ENCODE measurements around the gene GPR146. TPM values are rescaled to one million over a fixed set of nuclear protein-coding genes. Genes with fewer than 3 reads are reported as not detected.

The GPR146 gene
- total RNA-seq, 1 donor, result not detected

DNA sequence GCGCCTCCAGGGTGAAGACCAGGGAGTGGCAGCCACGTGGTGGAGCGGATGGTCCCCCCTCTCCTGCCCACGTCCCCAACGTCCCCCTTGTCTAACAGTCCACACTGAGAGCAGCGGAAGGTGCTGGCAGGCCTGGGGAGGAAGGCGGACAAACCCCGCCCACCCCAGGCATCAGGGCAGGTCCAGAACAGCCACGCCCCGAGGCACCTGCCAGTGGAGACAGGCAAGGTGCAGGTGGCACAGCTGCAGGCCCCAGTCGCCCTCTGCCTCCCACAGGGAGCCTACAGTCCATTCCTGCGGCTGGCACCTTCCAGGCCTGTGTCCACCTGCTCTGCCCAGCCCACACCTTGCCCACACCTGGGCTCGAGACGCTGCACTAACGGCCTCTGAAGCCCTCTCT lies 36.4 kb upstream of the GPR146 start:
- no peak overlapping the region for H3K4me3 ChIP-seq (ENCODE audit: low read depth, low read length)
- TF ChIP-seq, protein P1, sequence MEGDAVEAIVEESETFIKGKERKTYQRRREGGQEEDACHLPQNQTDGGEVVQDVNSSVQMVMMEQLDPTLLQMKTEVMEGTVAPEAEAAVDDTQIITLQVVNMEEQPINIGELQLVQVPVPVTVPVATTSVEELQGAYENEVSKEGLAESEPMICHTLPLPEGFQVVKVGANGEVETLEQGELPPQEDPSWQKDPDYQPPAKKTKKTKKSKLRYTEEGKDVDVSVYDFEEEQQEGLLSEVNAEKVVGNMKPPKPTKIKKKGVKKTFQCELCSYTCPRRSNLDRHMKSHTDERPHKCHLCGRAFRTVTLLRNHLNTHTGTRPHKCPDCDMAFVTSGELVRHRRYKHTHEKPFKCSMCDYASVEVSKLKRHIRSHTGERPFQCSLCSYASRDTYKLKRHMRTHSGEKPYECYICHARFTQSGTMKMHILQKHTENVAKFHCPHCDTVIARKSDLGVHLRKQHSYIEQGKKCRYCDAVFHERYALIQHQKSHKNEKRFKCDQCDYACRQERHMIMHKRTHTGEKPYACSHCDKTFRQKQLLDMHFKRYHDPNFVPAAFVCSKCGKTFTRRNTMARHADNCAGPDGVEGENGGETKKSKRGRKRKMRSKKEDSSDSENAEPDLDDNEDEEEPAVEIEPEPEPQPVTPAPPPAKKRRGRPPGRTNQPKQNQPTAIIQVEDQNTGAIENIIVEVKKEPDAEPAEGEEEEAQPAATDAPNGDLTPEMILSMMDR (IDR thresholded peaks at IDR 0.05; ENCODE audit: insufficient read depth, low read depth, low read length), result no peak

DNA sequence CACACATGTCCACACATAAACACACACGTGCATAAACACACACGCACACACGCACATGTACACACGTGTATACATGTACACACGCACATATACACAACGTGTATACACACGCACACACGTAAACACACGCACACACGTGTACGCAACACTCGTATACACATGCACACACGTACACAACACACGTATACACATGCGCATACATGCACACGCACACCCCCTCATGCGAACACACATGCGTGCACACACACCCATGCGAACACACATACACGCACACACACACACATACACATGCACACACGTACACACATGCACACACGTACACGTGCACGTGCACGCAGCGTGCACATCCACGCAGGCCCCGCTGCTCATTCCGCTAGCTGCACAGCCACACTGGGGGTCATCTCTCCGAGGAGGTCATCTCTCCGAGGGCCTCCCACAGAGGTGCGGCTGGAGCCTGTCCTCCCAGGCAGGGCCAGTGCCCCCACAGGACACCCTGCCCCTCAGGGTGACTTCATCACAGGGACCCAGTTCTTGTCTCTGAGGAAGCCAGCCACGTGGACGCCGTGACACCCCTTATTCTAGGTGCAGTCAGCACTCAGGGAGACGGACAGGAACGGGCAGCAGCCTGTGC lies 35.5 kb upstream of the GPR146 start:
- TF ChIP-seq, protein P1 (IDR thresholded peaks at IDR 0.05; ENCODE audit: insufficient read depth, low read depth, low read length), result no peak
- no peak overlapping the region for H3K4me3 ChIP-seq (ENCODE audit: low read depth, low read length)
- no peak for DNase-seq (ENCODE audit: low read depth)

More for the DNA sequence above, 36.4 kb upstream of the GPR146 start:
- DNase-seq (ENCODE audit: low read depth), result no peak

DNA sequence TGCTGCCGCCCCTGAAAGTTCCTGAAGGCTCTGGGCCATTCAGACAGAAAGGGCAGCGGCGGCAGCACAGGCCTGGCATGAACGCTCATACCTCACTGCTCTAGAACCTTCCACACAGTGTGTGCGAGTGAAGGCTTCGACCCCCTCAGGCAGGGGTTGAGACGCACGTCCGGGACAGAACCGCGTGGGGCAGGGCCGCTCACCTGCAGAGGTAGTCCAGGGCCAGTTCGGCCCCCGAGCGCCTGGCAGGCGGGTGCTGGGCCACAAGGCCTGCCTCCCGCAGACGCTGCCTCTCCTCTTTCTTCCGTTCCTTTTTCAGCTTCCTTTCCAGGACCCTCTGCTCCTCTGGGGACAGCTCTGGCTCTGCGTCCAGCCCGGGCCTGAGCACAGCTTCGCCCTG lies 34.6 kb upstream of the GPR146 start:
- H3K4me3 ChIP-seq (ENCODE audit: low read depth, low read length), result no peak overlapping the region
- no peak for DNase-seq (ENCODE audit: low read depth)
- TF ChIP-seq, protein P1 (IDR thresholded peaks at IDR 0.05; ENCODE audit: insufficient read depth, low read depth, low read length), result no peak

DNA sequence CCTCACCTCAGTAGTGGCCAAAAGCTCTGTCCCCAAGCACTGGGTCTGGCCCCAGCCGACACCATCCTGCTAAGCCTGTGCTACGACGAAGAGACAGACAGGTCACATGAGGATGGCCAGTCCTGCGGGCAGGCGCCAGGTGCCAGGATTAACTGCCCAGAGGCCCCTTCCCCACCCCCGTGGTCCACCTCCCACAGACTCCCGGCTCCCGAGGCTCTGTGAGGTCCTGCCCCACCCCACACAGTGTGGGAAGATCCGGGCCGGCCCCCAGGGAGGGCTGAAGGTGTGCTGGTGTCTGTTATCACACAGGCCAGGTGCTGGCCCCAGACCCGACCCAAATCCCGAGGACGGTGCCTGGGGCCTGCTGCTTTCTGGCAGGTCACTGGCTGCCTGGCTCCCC lies 34.1 kb upstream of the GPR146 start:
- no peak for DNase-seq (ENCODE audit: low read depth)
- TF ChIP-seq, protein P1 (IDR thresholded peaks at IDR 0.05; ENCODE audit: insufficient read depth, low read depth, low read length), result no peak
- no peak overlapping the region for H3K4me3 ChIP-seq (ENCODE audit: low read depth, low read length)

DNA sequence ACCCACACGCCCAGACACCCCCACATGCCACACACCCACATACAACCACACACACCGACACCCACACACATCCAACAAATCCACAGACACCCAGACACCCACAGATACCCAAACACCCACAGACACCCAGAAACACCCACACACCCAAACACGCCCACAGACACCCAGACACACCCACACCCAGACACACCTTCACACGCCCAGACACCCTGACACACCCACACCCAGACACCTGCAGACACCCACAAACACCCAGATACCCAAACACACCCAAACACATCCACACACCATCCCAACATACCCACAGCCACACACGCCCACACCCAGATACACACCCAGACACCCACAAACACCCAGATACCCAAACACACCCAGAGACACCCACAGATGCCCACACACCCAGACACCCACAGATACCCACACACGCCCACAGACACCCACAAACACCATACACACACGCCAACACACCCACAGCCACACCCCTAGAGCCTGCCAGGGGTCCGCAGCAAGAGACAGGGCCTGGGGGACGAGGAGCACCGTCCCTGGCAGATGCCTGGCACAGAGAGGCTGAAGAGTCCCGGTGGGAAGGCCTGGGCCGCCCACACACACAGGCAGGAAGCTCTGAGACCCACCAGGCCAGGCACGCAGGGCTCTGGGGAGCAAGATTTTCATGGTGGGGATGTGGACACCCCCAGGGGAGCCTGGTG lies 32.9 kb upstream of the GPR146 start:
- H3K4me3 ChIP-seq (ENCODE audit: low read depth, low read length), result no peak overlapping the region
- no peak for DNase-seq (ENCODE audit: low read depth)
- TF ChIP-seq, protein P1 (IDR thresholded peaks at IDR 0.05; ENCODE audit: insufficient read depth, low read depth, low read length), result no peak

DNA sequence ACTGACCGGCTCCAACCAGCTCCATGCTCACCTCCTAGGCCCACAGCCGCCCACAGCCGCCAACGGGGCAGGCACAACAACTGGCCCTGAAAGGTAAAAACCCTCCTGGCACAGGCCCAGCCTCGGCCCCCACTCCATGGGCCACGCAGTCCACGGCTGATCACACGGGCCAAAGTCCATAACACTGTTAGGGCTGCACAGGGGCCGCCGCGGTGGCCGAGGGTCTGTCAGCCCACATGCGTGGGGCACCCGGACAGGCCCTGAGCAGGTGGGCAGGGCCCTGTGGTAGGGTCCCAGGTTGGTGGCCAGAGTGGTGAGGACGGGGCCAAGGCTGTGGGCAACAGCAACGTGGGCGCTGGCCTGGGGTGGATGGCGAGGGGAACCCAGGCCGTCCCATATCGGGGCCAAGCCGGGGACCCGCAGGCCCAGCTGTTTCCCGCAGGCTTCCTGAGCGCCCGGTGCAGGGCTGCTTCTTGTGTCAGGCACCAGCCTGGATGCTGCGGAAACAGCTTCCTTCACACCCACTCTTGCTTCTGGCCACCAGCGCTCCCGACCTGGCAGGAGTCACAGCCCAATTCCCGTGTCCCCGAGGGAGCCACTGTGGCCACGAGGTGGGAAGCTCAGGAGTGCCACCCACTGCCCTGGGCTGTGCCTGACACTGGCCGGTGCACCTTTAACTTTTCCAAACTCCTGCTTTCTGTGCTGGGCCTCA lies 32.2 kb upstream of the GPR146 start:
- no peak overlapping the region for H3K4me3 ChIP-seq (ENCODE audit: low read depth, low read length)
- no peak for DNase-seq (ENCODE audit: low read depth)
- TF ChIP-seq, protein P1 (IDR thresholded peaks at IDR 0.05; ENCODE audit: insufficient read depth, low read depth, low read length), result no peak

Measured in fibroblast of villous mesenchyme (primary cell).